Duodenal mucosa (tissue), 2 donors: ENCODE data around the gene GARIN1A.
"Not testable (repeated sequence)": the region's sequence is repeated elsewhere in the genome, so short reads cannot be mapped to it uniquely, and the experiment has no call there.

ENCODE experiments used
- H3K27ac ChIP-seq: one replicate; pipeline ENCODE4 v1.7.0; 2013; ENCODE audit warnings: low read depth, low read length
- H3K27me3 ChIP-seq, 2 donors: one replicate each; pipeline ENCODE4 v1.7.0; 2013; ENCODE audit warnings: low read length in 2 of 2, control low read depth in 1 of 2; ENCODE audit not compliant: insufficient read depth in 2 of 2, control insufficient read depth in 1 of 2
- H3K36me3 ChIP-seq, 2 donors: one replicate each; pipeline ENCODE4 v1.7.0; 2013; ENCODE audit warnings: low read length in 2 of 2, control low read depth in 1 of 2; ENCODE audit not compliant: insufficient read depth in 2 of 2, control insufficient read depth in 1 of 2
- H3K4me1 ChIP-seq, 2 donors: one replicate each; pipeline ENCODE4 v1.7.0; 2013; ENCODE audit warnings: low read length in 2 of 2, control low read depth in 1 of 2; ENCODE audit not compliant: insufficient read depth in 2 of 2, control insufficient read depth in 1 of 2
- H3K4me3 ChIP-seq, 2 donors: one replicate each; pipeline ENCODE4 v1.7.0; 2013; ENCODE audit warnings: low read length in 2 of 2, low read depth in 1 of 2
- H3K9ac ChIP-seq, 2 donors: one replicate each; pipeline ENCODE4 v1.7.0; 2013; ENCODE audit warnings: low read length in 2 of 2, low read depth in 1 of 2
- H3K9me3 ChIP-seq, 2 donors: one replicate each; pipeline ENCODE4 v1.7.0; 2013; ENCODE audit warnings: low read length in 2 of 2, control low read depth in 1 of 2; ENCODE audit not compliant: control insufficient read depth in 1 of 2

GARIN1A gene

DNA sequence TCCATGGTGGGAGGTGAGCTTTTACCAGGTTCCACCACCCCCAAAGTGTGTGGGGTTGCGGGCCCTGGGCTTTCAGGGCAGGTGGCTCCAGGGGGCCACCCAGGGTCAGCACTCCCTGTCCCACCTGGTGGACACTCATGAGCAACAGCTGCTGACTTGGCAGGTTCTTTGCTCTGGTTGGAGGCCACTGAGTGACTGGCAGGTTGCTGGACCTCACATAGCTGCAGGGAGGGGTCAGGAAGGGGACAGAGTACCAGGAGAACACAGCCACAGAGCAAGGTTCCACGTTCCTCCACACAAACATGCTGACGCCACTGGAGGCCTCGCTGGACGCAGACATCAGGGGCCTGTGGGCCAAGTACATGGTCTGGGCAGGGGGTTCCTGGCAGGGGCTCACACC lies 13.7 kb upstream of the GARIN1A start:
- not testable (repeated sequence) for H3K4me3 ChIP-seq, H3K27me3 ChIP-seq, H3K9me3 ChIP-seq, H3K36me3 ChIP-seq, H3K9ac ChIP-seq, H3K4me1 ChIP-seq, H3K27ac ChIP-seq

- Histone ChIP-seq H3K27ac (no peak overlapping the region), H3K9me3 (peaks cover 0 to 6% of the 10 kb centered on the region in 2 donors), H3K4me1 (no peaks in the 10 kb centered on the region), H3K4me3 (no peak overlapping the region), H3K9ac (no peak overlapping the region), H3K27me3 (no peaks in the 10 kb centered on the region), H3K36me3 (no peaks in the 10 kb centered on the region)
Measured at GRCh38 chr7:128660596-128660995, 11.5 kb upstream of the GARIN1A start.

- Histone ChIP-seq H3K36me3 (no peaks in the 10 kb centered on the region), H3K9me3 (peaks cover 0 to 6% of the 10 kb centered on the region in 2 donors), H3K9ac (no peak overlapping the region), H3K27me3 (no peaks in the 10 kb centered on the region), H3K4me3 (no peak overlapping the region), H3K4me1 (no peaks in the 10 kb centered on the region), H3K27ac (no peak overlapping the region)
Measured at GRCh38 chr7:128661446-128661845, 10.6 kb upstream of the GARIN1A start.

DNA sequence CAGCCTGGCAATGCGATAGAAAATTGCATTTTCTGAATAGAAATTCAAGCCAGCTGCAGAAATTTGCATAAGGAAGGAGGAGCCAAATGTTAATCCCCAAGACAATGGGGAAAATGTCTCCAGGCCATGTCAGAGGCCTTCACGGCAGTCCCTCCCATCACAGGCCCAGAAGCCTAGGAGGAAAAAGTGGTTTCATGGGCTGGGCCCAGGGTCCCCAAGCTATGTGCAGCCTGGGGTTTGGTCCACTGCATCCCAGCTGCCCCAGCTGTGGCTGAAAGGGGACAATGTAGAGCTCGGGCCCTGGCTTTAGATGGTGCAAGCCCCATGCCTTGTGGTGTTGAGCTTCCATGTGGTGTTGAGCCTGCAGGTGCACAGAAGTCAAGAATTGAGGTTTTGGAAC lies 10.0 kb upstream of the GARIN1A start:
- Histone ChIP-seq H3K4me1 (no peaks in the 10 kb centered on the region), H3K36me3 (no peaks in the 10 kb centered on the region), H3K9ac (no peak overlapping the region), H3K4me3 (no peak overlapping the region), H3K27me3 (no peaks in the 10 kb centered on the region), H3K9me3 (peaks cover 0 to 6% of the 10 kb centered on the region in 2 donors), H3K27ac (no peak overlapping the region)

GRCh38 chr7:128663223-128663622 lies 8.9 kb upstream of the GARIN1A start:
- not testable (repeated sequence) for H3K36me3 ChIP-seq, H3K9ac ChIP-seq, H3K27me3 ChIP-seq, H3K4me3 ChIP-seq, H3K27ac ChIP-seq, H3K9me3 ChIP-seq, H3K4me1 ChIP-seq

DNA sequence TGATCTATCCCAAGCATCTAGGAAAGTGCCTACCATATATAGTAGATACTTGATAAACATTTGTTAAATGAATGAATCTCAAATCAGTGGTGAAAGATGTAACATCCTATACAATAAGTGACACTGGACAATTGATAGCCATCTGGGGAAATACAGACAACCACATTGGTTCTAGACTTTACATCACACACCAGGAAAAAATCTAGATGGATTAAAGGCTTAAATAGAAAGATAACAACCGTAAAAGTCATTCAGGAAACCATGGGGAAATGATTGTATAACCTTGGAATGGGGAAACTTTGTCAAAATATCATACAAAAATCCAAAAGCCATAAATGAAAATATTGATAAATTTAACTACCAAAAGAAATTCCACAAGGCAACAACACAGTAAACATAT lies 7.0 kb upstream of the GARIN1A start:
- Histone ChIP-seq H3K4me1 (no peaks in the 10 kb centered on the region), H3K27me3 (no peaks in the 10 kb centered on the region), H3K9me3 (peaks cover 0 to 6% of the 10 kb centered on the region in 2 donors), H3K27ac (no peak overlapping the region), H3K36me3 (no peaks in the 10 kb centered on the region), H3K4me3 (no peak overlapping the region), H3K9ac (no peak overlapping the region)

GRCh38 chr7:128666200-128666599 lies 5.9 kb upstream of the GARIN1A start:
- H3K27ac ChIP-seq: no peak overlapping the region
- H3K4me1 ChIP-seq: no peaks in the 10 kb centered on the region
- H3K9me3 ChIP-seq: peaks cover 0 to 5% of the 10 kb centered on the region in 2 donors
- H3K27me3 ChIP-seq: no peaks in the 10 kb centered on the region
- no peaks in the 10 kb centered on the region for H3K36me3 ChIP-seq
- no peak overlapping the region for H3K4me3 ChIP-seq
- H3K9ac ChIP-seq: no peak overlapping the region

- no peak overlapping the region for H3K9ac ChIP-seq
- no peaks in the 10 kb centered on the region for H3K4me1 ChIP-seq
Measured at GRCh38 chr7:128672927-128673517, 930 bp downstream of the GARIN1A start.

DNA sequence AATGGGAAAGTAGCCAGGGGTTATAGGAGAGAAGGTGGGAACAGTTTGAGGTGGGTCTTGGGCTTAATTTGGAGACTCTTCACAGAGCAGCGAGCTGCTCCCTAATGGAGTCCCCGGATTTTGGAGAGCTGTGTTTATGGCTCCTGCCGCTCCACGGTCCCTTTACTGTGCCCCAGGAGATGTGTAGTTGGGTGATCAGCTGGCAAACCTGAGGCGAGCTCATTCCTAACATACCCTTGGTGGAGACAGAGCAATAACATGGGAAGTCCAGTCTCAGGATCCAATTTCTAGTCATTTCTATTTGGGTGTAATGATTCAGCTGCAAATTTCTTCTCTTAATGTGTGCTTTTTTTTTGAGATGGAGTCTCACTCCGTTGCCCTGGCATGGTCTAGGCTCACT lies 1.5 kb downstream of the GARIN1A start:
- no peaks in the 10 kb centered on the region for H3K4me1 ChIP-seq
- no peaks in the 10 kb centered on the region for H3K9me3 ChIP-seq
- no peaks in the 10 kb centered on the region for H3K36me3 ChIP-seq
- H3K27ac ChIP-seq: no peak overlapping the region
- H3K4me3 ChIP-seq: no peak overlapping the region
- no peak overlapping the region for H3K9ac ChIP-seq
- H3K27me3 ChIP-seq: no peaks in the 10 kb centered on the region

More at GRCh38 chr7:128672927-128673517, 930 bp downstream of the GARIN1A start:
- no peaks in the 10 kb centered on the region for H3K36me3 ChIP-seq
- H3K27ac ChIP-seq: no peak overlapping the region
- no peak overlapping the region for H3K4me3 ChIP-seq
- H3K9me3 ChIP-seq: no peaks in the 10 kb centered on the region
- no peaks in the 10 kb centered on the region for H3K27me3 ChIP-seq

GRCh38 chr7:128676665-128677064 lies 4.6 kb downstream of the GARIN1A start:
- H3K4me1 ChIP-seq: no peaks in the 10 kb centered on the region
- H3K27me3 ChIP-seq: no peaks in the 10 kb centered on the region
- H3K36me3 ChIP-seq: no peaks in the 10 kb centered on the region
- H3K27ac ChIP-seq: no peak overlapping the region
- H3K4me3 ChIP-seq: no peak overlapping the region
- H3K9me3 ChIP-seq: no peaks in the 10 kb centered on the region
- no peak overlapping the region for H3K9ac ChIP-seq

DNA sequence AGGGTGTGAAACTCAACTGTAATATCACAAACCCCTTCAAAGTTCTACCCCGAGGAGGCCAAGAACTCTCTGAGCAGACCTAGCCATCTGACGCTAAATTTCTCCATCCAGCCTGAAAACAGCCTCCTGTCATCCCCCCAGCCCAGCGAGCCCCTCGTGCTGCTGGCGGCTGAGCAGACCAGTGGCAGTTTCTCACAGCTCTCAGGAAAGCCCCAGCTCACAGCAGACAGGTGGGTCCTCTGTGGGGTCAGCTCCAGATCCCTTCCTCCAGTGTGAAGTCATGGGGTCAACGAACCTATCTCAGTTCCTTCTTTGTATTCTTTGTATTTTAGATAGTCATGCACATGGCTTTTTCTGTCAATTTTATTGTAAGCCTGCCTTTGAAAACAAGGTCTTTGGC lies 7.8 kb downstream of the GARIN1A start:
- Histone ChIP-seq H3K27ac (no peak overlapping the region), H3K27me3 (no peaks in the 10 kb centered on the region), H3K36me3 (no peaks in the 10 kb centered on the region), H3K9me3 (no peaks in the 10 kb centered on the region), H3K4me1 (no peaks in the 10 kb centered on the region), H3K4me3 (no peak overlapping the region), H3K9ac (no peak overlapping the region)
